Stimulated activated CD8-positive, alpha-beta memory T cell treated with anti-CD3 and anti-CD28 coated beads, Interleukin-15, amount 100 ng/mL, for 48 hours (primary cell): ENCODE results near the gene ASB18.

Experiments used
- DNase-seq, 2 donors: peaks; one replicate each; pipeline ENCODE4 v3.0.0-alpha.2; 2020; ENCODE audit warnings: low read depth in 2 of 2

The ASB18 gene

DNA sequence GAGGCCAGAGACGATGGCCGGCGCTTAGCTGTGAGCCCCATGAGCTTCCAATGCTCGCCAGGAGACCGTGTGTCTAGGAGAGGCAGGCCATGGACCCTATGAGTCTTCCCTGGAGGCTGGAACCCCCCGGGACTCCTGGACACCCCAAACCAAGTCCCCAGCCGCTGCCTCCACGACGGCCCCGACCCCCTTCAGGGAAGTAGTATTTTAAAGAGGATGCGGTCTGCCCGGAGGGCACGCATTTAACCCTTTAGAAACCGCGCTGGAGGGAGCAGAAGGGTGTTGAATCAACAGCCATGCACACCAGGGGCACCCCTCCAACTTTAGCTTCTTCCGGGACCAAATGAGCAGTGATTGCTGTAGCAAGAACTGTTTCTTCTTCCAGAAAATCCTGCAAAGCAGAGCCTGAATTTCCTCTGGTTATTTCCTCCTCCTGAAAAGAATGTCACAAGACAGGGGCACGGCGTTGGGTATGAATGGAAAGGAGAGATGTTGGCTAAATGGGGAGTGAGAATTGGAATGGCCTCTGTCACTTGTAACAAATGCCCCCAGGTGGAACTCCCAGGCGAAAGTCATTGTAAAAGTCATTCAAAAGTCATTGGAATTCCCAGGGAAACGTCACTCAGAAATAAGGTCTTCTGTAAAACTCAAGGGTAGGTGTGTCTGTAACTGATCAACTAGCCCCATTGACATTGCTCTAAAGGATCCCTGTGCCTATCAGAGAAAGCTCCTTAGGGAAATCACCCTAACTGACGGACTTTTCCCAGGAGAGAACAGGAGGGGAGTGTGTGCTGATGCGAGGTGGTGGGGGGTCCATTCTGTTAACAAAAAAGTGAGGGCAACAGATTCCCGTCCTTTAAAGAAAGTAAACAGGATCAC is 90.2 kb downstream of the ASB18 start:
- no peak for DNase-seq

DNA sequence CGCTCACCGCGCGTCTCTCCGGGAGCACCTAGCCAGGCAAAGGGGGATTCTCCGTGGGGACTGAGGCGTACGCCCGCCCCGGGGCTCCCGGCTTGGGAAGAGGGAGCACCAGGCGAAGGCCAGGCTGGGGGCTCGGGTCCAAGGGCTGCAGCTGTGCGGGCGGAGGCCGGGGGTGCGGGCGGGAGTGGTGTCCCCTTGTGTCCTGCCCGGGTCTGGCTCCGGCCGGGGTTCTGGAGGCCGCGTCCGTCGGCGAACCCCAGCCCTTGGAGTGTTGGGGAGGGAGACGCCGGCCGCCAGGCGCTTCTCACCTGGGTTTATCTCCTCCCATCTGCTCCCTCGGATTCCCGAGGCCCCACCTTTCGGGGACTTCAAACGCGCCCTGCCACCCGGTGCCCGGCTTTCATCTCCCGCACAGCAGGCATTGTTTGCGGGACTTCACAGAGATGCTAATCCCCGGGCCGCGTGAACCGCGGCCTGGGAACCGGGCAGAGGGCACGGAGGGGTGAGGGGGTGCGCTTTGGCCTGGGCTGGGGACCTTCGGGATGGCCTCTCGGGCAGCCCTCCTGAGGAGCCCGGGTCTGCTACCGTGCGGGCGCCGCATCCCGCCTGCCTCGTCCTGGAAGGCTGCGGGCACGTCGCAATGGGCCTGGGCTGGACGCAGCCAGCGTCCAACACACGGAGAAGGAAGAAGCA is 91.0 kb downstream of the ASB18 start:
- no peak for DNase-seq

DNA sequence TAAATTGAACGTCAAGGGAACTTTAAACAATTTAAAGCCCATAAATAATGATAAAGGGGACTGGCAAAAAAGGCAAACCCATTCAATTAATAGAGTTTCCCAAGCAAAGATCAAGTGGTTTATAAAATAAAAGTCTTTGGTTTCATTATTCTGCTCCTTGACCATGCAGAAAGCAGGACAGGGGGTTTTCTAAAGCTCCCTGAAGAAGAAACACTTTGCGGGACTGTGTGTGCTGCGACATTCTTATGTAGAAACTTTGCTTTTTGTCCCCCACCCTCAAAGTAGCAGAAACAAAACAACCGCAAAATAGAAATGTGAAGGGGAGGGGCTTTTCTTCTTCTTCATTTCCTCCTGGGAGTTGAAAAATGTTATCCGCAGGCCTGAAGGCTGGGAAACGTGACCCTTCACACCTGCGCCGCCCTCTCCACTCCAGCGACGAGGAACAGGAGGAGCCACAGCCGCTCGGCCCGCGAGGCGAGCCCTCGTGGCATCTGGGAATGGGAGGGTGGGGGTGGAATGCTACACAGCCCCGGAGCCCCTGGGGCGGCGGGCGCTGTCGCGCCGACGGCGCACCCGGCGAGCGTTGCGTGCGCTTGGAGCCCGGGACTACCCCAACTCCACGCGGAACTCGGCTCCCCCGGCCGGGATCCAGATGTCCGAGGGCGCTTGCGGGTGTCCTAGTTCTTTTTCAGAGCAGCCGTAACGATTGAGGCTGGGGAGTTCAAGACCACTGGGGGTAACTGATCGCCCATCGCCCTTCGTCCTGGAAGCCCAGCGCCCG is 91.8 kb downstream of the ASB18 start:
- no peak for DNase-seq

- no peak for DNase-seq
These were observed 92.4 kb downstream of the ASB18 start for GRCh38 chr2:236171680-236172254.

DNA sequence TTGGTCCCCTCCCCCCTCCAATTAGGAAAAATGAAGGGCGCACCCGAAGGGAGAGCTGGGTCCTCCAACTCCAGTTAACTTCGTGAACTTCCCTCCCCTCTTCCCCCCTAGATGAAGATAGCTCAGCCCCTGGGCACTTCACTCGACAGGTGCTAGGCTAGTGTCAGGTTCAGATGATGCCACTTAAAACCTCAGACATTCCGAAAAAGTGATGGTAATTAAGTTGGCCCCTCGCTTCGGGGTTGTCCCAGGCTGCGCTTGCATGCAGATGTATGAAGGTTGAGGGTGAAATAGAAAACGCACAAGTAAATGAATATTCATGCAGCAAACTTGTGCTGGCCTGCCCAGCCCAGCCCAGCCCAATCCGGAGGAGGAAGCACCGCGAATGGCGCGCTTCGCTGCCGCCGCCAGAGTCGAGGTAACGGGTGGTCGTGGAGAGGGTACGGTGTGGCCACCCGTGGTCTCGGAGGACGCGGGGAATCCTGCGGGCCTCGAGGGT is 93.0 kb downstream of the ASB18 start:
- no peak for DNase-seq

DNA sequence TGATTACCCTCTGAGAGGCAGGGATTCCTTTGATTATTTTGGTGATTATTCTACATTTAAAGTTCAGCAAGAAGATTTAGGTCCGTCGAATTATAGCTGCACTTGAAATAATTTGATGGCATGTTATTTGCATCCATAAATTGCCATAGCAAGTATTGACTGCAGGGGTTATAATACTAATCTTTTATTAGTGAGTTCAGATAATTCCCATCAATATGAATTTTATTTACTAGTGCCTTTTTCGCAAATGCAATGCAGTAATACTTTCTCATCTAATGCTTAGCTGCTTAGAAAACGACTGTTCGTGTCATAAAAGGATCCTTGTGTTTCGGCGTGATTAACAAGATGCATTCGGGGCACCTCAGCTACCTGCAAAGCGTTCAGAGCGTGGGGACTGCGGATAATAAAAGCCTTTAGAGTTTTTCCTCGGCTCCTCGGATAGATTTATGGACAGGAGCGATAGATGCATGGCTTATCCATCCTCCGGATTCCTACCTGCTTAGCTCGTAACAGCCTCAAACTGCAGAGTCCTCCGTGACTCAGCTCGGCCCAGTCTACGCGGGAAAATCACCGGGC is 93.5 kb downstream of the ASB18 start:
- DNase-seq: no peak

GRCh38 chr2:236169741-236170589 is 94.2 kb downstream of the ASB18 start:
- no peak for DNase-seq

DNA sequence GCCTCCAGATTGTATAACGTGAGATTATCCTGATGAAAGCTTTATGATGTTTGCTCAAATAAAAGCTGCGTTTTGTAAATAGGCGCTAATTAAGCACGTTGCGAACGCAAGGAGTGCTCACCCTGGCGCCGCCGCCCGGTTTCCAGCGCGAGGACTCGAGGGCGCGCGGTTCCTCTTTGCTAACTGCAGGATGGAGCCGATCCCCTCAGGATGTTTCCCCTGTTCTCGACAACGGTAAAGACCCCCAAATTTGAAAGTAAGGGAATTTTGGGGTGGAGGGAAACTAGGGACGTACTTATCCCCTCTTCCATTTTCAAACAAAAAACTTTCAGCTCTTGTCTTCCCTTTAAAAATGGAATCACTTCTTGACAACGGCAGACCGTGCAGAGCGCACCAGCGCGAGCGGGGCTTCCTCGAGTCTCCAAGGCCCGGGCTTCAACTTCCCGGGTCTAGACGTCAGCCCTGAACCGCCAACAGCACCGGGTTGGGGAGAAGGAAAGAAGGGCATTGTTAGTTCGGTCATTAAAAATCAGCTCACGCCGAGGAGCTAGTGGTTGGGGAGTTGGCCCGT is 95.0 kb downstream of the ASB18 start:
- no peak for DNase-seq

DNA sequence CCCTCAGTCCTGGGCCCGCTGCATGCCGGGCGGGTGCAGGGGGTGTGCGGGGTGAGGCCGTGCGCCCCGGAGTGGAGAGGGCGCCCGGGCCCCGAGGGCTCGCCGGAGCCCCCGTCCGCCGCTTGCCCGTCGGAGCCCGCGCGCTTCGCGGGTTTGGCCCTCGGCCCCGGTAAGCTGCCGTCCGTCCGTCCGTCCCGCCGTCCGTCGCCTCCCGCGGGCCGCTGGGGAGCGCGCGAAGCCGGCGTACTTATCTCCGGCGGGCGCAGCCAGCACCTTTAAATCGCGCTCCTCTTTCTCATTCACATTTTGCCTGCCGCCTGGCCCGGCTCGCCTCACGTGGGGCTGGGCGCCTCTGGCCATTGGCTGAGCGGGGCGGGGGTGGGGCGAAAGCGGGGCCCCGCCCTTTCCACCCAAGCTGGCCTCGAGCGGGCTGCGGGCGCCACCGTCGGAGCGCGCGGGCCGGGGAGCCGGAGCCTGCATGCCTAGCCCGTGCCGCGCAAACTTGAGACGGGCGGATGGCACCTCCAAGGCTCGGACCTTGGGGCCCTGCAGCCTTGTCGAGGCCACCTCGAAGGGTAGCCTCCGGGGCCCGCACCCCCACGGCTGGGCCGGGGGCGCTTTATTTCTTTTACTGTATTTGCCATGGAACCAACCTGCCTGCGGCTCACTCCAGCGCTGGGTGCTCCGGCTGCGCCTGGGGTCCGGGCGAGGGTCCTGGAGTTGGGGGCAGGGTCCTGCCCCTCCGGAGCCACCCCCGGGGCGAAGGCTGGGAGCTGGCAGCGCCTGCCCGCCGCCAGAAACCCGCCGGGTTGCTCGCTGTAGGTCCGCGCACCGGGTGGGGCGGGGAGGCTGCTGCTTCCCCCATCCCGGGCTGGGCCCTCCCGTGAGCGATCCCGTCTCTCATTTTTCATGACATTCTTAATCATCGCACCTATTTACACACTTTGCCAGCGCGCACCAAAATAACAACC is 95.8 kb downstream of the ASB18 start, which contains the start of gene GBX2:
Gene GBX2, minus strand, starts transcription at position 277 of the 971 bp plus-strand sequence. CDS start 415 bp downstream, outside the sequence.
- no peak for DNase-seq

DNA sequence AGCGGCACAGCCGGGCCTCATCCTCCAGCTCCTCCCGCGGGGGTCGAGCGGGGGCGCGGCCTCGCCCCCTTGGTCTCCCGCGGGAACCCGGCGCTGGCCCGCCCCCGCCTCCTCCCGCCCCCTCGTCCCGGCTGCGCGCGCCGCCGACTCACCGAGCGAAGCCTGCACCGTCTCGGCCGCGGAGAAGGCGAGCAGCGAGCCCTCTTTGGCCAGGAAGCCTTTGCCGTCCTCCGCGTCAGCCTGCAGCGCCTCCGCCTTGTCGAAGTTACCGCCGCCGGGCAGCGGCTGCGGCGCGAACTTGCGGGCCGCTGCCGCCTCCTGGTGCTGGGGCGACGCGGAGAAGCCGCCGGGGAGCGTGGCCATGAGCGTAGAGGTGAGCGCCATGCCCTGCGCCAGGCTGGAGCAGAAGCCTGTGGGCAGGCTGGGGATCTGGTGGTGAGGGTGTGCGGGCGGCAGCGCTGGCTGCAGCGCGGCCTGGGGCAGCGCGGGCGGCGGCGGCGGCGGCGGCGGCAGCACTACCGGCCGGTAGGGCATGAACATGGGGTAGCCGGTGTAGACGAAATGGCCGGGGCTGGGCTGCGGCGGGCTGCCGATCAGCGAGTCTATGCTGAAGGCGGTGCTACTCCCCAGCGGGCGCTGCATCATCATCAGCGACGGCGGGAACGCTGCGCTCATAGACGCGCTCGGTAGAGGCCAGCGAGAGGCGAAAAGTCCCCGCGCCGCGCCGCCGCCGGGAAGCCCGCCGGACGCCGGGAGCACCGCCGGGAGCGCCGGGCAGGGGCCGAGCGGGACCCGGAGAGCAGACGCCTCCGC is 96.7 kb downstream of the ASB18 start:
- no peak for DNase-seq

DNA sequence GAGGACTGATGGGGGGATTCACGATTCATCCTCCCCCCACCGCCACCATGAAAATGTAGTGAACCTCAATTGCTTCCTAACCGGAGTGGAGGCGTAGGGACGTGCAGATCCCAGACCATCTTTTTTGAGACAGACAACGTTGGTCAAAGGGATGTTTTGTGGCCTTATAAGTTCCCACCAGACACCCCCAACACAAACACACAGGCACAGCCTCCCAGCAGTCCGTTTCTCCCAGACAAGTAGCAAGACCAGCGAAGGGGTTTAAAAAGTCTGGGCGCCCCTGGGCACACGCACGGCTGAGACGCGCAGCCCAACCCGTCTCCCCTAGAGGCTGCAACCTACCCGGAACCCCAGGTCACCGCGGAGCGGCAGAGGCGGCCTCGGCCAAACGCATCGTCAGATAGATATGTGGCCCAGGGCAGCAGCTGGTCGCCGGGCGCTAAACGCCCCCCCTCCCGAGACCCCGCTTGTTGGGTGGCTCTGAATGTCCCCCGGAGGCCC is 97.4 kb downstream of the ASB18 start:
- no peak for DNase-seq

- no peak for DNase-seq
These were observed 98.1 kb downstream of the ASB18 start for GRCh38 chr2:236165842-236166795.

- no peak for DNase-seq
These were observed 99.0 kb downstream of the ASB18 start for GRCh38 chr2:236164925-236165841.

DNA sequence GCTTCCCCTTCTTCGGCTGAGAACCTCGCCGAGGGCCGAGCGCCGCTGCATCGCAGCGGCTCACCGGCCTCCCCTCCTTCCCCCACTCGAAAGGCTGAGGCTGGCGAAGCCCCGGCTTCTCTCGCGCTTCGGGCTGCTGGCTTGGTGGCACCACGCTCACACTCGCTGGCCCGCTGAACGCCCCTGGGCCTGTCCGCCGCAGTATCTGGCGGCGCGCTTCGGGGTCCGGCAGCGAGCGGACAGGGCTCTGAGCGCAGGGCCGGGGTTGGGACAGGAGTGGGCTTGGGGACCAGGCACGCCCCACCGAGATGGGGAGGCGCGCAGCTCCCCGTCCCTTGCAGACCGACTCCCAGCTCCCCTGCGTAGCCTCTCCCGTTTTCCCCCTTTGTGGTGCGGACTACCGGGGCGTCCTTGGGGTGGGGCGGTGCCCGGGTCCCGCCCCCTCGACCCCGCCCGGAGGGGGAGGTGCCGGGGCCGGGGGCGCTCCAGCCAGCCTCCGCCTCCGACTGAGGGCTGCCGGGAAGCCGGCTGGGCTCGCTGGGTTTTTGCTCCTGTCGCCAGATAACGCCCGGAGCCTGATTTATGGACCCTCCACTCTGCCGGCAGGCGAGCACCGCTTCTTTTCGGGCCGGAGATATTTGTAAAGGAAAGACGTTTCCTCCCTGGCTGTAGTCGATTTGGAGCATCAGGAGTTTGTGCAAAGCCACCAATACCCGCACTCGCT is 99.8 kb downstream of the ASB18 start:
- no peak for DNase-seq
